Measurements from ENCODE around the gene GH2.
"Not testable (repeated sequence)": the region's sequence is repeated elsewhere in the genome, so short reads cannot be mapped to it uniquely, and the experiment has no call there.

The GH2 gene

GRCh38 chr17:63881935-63882601 is at the start of gene GH2:
Gene GH2 (minus strand): TSS chr17:63881944. CDS start chr17:63881801, 143 bp downstream.
- DNase-seq: peak; percentile 58

GRCh38 chr17:63930951-63931575 is 49.3 kb upstream of the GH2 start:
- DNase-seq: peak; percentile 59

- DNase-seq: no peak
Measured at GRCh38 chr17:63929860-63930766, 48.4 kb upstream of the GH2 start.

DNA sequence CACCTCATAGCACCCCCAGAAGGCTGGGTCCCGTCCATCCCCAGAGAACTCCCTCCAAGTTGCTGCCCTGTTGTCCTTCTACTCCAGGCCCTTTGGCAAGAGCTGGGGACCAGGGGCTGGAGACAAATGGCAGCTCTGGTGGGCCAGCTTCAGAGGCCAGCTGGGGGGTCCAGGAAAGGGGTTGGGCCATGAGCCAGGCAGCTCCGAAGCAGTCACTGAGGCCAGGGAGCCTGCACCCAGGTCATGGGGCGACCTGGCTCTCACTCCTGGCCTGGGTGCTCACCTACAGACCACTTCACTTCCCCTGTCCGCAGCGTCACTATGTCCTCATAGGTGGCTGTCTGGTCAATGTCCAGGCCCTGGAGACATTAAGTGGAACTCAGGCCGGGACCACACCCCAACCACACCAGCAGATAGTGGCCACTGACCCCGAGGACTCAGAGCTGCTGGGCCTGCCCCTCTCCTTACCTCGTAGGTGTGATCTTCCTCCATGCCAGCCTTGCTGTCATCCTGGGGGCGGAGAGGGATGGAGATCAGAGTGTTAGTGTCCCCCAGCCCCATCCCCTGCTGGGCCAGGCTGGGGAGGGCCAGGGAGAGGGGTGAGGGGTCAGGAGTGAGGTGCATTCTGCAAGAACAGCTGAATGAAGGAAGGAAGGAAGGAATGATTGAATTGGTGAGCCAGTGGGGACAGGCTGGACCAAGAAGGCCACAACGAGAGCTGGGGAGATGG is 47.4 kb upstream of the GH2 start:
- DNase-seq: no peak

GRCh38 chr17:63928172-63928666 is 46.5 kb upstream of the GH2 start:
- no peak for DNase-seq

GRCh38 chr17:63927464-63928171 is 45.9 kb upstream of the GH2 start:
- no peak for DNase-seq

DNA sequence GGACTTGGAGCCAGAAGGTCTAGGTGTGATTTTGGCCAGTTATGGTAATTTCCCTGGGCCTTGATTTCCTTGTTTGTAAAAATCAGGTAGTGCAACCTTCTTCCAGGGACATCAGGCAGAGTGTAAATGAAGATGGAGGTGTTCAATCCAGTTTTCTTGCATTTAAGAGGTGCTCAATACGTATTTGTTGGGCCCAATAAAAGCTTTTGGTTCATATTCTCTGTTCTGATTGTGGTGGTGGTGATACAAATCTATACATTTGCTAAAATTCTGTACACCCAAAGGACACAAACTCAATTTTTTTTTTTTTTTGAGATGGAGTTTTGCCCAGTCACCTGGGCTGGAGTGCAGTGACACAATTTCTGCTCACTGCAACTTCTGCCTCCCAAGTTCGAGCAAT is 44.4 kb upstream of the GH2 start:
- no peak for DNase-seq

DNA sequence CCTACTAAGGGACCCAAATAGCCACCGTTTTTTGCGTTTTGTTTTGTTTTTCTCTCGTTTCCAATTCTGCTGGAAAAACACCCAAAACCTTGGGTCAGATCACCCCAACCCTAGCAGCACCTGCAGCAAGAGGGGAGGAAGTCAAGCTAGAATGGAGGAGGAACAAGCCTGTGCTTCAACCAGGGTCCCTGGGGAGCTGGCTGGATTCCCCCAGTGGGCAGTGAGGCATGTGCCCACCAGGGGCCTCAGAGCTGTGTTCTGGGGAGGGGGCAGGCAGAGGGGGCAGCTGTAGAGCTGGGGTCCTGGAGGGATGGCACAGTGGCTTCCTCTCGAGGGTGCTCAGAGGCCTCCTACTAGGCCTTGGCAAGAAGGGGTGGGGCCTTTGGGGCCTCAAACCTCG is 43.9 kb upstream of the GH2 start:
- no peak for DNase-seq

DNA sequence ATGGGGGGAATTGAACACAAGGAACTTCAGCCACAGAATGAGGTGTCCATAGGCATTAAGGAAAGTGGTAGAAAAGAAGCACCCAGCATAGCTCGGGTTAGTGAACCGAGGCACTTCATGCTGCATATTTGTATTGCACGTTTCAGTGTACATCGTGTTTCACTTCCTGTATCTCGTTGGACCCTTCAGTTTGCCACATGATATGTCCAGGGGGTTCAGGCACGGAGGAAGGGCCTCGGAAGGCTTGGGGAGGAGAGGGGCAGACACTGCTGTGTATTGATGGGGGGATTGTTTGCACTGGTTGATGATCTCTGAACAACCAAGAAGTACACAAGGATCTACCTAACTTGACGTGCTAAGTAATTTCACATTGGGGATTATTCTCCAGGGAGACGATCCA is 40.7 kb upstream of the GH2 start:
- not testable (repeated sequence) for DNase-seq

DNA sequence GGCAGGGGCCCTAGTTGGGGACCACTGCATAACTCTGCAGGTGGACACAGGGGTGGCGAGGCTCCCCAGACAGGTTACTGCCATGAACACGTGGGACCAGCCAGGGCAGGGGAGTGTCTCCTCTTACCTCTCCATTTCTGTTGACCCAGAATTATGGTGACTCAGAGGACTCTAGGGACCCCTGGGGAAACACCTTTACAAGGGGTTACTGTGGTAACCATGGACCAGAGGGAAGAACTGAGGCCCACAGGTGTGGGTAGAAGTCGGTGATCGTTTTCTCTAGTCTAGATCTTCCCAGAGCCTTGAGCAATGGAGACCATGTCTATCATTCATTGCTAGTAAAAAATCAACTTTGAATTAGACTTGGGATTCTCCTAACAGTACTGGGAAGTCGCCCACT is 39.0 kb upstream of the GH2 start:
- not testable (repeated sequence) for DNase-seq

DNA sequence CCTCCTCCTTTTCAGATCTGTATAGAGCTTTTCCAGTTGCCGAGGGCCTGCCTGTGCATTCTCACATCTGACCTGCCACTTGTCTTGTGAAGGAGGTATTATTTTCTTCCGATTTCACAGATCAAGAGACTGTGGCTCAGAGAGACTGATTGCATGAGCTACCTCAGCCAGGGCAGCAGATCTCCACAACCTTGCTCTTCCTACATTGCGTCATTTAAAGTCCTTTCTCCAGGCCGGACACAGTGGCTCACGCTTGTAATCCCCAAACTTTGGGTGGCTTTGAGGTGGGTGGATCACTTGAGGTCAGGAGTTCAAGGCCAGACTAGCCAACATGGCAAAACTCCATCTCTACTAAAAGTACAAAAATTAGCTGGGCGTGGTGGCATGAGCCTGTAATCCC is 38.3 kb upstream of the GH2 start:
- not testable (repeated sequence) for DNase-seq

GRCh38 chr17:63919311-63919723 is 37.6 kb upstream of the GH2 start:
- DNase-seq: peak; percentile 76

- not testable (repeated sequence) for DNase-seq
Measured at GRCh38 chr17:63918789-63919305, 37.1 kb upstream of the GH2 start, which contains the start of gene GH1. Gene GH1 (minus strand): TSS chr17:63918839. CDS start chr17:63918776, 63 bp downstream.

GRCh38 chr17:63918305-63918704 is 36.6 kb upstream of the GH2 start:
- no peak for DNase-seq

GRCh38 chr17:63917646-63918045 is 35.9 kb upstream of the GH2 start:
- DNase-seq: peak; percentile 11

GRCh38 chr17:63917206-63917605 is 35.5 kb upstream of the GH2 start:
- DNase-seq: not testable (repeated sequence)

GRCh38 chr17:63916566-63917185 is 34.9 kb upstream of the GH2 start:
- DNase-seq: no peak

DNA sequence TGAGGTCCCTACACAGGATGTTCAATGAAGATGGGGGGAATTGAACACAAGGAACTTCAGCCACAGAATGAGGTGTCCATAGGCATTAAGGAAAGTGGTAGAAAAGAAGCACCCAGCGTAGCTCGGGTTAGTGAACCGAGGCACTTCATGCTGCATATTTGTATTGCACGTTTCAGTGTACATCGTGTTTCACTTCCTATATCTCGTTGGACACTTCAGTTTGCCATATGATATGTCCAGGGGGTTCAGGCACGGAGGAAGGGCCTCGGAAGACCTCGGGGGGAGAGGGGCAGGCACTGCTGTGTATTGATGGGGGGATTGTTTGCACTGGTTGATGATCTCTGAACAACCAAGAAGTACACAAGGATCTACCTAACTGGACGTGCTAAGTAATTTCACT is 34.0 kb upstream of the GH2 start:
- DNase-seq: not testable (repeated sequence)

GRCh38 chr17:63914471-63914870 is 32.7 kb upstream of the GH2 start:
- DNase-seq: no peak

- peak; percentile 74 for DNase-seq
Measured at GRCh38 chr17:63911657-63912100, 29.9 kb upstream of the GH2 start.

- DNase-seq: no peak
Measured at GRCh38 chr17:63911041-63911635, 29.4 kb upstream of the GH2 start, which contains the start of gene CSHL1. Gene CSHL1 (minus strand): TSS chr17:63911258. CDS start chr17:63911196, 62 bp downstream.
